HL-60/S4 treated with retinoic acid at 250 ng/mL for 4 days and 3 days (cell line): Measurements from ENCODE around the gene TOLLIP.
"Not testable (repeated sequence)": the region's sequence is repeated elsewhere in the genome, so short reads cannot be mapped to it uniquely, and the experiment has no call there.

Source experiments
- in situ Hi-C: fragments of 300-500 bp; cut with MboI; formaldehyde crosslinking; loops from 2 replicates; pipeline ENCODE4 v1.7.0; 2022; ENCODE audit warnings: low sequenced_read_pairs

The TOLLIP gene

DNA sequence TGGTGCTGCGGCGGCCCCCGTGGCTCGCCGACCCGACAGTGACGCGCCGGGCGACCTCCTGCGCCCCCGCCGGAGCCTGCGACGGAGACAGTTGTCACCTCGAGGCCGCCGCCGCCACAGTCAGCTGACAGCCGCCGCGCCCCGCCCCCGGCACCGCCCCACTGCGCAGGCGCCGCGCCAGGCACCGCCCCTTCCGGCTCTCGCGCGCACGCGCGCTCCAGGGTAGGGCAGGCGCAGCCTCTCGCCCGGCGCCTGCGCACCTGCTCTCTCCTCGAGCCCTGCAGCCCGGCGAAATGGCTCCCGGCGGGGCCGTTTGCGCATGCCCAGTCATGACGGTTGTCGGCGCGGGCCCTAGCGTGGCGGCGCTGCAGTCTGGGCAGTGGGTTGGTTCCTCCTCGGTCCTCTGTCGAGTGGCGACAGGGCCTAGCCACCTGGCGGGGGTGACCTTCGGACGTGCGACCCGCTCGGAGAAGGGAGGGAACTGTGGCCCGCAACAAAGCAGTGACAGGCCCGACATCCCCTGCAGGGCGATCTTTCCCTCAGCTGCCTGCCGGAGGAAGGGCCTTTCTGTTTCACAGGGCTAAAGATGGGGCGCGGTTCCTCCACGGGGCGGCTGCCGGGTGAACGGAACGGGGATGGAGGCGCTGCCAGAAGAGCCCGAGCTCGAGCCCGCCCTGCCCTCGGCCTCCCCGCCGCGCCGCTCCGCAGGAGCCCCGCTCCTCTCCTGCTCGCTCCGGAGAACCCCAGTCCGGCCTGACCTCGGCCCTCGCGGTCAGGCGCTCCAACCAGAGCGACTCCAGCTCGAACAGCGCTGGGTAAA is at the start of gene TOLLIP:
TOLLIP (minus strand) TSS at position 135 of the 820 bp plus-strand sequence; CDS start at position 1, 134 bp downstream.
- in situ Hi-C loops: no loop called here

DNA sequence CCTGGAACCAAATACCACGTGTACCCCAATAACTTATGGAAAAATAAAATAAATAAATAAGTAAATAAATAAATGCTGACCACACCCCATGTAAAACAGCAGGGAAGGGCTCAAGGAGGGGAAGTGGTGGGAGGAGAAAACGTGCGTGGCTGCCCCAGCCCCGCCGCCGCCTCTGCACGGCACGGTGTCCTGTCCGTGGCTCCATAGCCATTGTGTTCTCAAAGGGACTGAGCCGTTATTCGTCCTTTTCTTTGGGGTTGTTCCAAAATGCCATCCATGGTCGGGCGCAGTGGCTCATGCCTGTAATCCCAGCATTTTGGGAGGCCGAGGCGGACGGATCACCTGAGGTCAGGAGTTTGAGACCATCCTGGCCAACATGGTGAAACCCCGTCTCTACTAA is 49.5 kb upstream of the TOLLIP start:
- in situ Hi-C loops: not testable (repeated sequence)

DNA sequence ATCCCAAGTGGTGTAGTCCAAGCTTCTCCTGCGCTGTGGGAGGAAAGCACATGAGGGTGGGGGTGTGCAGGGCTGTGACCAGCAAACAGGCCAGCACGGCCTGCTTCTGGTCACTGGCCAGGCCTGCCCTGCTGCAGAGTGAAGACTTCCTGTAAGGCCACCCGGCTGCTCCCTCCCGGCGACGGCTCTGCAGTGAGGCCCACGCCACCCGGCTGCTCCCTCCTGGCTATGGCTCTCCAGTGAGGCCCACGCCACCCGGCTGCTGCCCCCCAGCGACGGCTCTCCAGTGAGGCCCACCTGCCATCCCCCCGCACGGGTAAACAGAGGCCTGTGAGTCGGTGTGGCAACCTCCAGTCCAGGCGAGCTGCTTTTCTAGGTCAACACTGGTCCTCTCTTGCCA is 48.9 kb upstream of the TOLLIP start:
- in situ Hi-C loops: no loop called here

DNA sequence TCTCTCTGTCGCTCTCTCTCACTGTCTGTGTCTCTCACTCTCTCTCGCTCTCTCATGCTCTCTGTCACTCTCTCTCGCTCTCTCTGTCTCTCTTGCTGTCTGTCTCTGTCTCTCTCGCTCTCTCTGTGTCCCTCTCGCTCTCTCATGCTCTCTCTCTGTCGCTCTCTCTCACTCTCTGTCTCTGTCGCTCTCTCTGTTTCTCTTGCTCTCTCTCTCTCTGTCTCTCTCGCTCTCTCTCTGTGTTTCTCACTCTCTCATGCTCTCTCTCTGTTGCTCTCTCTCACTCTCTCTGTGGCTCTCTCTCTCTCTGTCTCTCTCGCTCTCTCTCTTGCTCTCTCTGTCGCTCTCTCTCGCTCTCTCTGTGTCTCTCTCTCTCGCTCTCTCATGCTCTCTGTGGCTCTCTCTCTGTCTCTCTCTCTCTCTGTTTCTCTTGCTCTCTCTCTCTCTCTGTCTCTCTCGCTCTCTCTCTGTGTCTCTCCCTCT is 47.1 kb upstream of the TOLLIP start:
- in situ Hi-C loops: no loop called here

DNA sequence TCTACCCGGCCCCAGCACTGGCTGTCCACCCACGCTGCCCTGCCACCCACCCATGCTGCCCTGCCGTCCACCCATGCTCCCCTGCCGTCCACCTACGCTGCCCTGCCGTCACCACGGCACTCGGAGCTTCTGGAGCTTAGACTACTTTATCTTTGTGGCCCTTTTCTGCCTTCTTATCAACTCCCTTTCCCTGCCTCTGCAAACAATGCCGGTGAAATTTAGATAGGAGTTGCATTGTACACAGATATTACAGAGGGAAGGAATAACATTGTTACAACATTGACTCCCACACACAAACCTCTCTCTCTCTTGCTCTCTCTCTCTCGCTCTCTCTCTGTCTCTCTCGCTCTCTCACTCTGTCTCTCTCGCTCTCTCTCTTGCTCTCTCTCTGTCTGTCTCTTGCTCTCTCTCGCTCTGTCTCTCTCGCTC is 46.6 kb upstream of the TOLLIP start:
- in situ Hi-C loops: no loop called here

DNA sequence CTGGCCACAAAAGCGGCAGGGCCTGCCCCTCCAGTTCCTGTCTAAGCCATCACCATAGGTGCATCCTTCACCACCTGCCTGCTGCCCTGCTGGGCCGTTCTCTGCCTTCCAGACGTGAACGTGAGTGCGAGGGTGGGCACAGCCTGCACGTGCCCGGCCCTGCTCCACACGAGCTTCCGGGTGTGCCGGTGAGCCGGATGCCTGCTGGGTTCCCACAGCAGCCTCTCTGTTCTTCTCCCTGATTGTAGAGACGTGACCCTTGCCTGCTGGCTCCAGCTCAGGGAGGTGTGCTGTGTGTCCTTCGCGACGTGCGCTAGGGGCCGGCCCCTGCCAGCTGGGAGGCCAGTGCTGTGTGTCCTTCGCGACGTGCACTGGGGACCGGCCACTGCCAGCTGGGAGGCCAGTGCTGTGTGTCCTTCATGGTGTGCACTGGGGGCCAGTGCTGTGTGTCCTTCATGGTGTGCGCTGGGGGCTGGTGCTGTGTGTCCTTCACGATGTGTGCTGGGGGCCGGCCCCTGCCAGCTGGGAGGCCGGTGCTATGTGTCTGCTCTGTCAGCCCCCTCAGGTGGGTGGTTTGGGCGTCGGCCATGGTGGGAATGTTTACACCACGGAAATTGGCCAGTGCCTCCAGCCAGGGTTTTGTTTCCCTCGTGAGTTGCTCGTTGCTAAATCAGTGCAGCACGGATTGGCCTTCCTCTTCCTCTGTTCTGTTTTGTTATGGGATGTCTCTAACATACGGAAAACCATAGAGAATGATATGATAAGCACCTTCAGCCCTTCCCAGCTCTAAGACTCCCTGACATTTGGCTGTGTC is 44.9 kb upstream of the TOLLIP start:
- in situ Hi-C loops: no loop called here

GRCh38 chr11:1353383-1354124 is 44.1 kb upstream of the TOLLIP start:
- in situ Hi-C loops: no loop called here

GRCh38 chr11:1352696-1353382 is 43.4 kb upstream of the TOLLIP start:
- in situ Hi-C loops: no loop called here

DNA sequence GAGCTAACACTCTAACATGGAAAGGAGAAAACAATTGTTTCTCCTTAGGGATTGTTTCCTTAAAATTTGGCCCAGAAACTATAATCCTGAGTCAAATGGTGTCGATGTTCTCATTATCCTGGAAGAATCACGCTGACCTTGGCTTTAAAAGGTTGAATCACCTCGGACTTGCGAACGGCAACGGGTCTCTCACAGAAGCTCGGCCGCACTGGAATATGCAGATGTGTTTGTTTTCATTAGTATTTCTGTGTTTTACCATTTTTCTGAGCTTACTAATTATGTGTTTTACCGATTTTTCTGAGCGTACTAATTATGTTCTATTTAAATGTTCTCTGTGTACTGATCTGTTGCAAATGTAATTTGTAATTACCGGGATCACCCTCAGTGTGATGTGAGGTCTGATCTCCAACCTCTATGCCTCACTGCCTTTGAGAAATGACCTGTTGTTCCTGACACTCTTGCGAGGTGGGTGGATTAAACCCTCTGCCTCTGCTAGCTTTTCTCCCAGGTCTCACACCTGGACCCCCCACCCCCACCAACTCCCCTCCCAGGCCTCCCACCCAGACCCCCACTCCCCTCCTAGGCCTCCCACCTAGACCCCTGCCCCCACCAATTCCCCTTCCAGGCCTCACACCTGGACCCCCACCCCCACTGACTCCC is 42.0 kb upstream of the TOLLIP start:
- in situ Hi-C loops: no loop called here

- in situ Hi-C loops: no loop called here
Measured at GRCh38 chr11:1350086-1350725, 40.8 kb upstream of the TOLLIP start.

GRCh38 chr11:1349327-1350041 is 40.1 kb upstream of the TOLLIP start:
- in situ Hi-C loops: no loop called here

- in situ Hi-C loops: no loop called here
Measured at GRCh38 chr11:1348796-1349326, 39.4 kb upstream of the TOLLIP start.

DNA sequence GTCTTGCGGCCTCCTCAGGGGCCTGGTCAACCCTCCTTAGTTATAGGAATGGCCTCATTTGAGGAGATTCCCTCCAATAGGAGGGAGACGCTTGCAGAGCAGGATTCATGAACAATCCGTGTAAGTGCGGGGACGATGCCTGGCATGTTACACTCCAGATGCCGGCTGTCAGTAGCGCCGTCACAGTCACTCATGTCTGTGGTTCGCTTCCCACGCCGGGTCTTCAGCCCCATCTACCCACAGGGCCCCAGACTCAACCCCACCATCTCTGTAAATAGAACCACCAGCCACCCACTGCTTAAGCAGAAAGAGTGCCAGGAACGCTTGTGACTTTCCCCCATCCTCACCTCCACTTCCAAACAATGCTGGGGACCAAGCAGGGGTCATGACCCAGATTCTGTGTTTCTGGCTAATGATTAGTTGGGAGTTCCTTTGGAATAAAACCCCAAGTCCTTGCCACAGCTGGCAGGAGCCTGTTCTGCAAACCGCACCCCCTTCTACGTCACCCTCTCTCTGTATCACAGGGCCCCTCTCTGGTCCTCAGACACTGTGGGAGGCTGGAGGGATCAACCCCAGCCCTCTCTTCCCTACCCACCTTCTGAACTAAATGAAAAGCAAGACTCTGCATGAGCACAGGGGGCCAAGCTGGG is 38.8 kb upstream of the TOLLIP start:
- in situ Hi-C loops: no loop called here

DNA sequence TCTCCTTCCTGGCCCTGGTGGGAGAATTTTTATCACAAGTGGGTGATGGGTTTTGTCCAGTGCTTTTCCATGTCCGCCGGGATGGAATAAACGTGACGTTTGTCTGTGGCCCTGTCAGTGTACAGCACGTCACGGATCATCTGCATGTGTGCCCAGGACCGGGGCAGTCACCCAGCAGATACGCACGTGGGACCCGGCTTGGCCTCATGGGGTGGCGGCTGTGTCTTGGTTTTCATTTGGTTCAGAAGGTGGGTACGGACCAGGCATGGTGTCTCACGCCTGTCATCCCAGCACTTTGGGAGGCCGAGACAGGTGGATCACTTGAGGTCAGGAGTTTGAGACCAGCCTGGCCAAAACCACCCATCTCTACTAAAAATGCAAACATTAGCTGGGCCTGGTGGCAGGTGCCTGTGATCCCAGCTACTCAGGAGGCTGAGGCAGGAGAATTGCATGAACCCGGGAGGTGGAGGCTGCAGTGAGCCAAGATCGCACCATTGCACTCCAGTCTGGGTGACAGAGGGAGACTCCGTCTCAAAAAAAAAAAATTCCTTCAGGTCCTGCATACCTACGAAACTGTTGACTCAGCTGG is 38.1 kb upstream of the TOLLIP start:
- in situ Hi-C loops: not testable (repeated sequence)

DNA sequence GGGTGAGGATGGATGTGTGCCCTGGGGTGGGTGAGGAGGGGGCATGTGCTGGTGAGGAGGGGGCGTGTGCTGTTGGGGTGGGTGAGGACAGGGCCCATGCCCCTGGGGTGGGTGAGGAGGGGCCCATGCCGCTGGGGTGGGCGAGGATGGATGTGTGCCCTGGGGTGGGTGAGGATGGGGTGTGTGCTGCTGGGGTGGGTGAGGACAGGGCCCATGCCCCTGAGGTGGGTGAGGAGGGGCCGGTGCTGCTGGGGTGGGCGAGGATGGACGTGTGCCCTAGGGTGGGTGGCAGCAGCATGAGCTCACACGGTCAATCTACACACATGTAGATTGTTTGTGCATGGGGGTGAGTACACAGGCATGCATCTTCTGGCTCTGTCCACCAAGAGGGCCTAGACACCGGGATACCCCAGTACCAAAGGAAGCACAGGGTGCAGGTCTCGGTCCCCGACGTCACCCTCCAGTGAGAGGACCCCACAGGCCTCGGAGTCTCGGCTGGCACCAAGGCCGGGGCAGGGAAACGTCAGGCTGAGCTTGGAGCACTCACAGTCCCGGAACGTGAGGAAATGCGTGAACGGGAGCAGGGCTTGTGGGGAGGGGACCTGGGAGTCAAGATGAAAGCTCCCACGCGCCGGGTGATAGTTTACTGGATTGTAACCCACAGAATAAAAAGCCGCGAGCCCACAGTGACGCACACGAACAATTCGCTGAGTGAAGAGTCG is 37.4 kb upstream of the TOLLIP start:
- in situ Hi-C loops: no loop called here

GRCh38 chr11:1345737-1346513 is 36.5 kb upstream of the TOLLIP start:
- in situ Hi-C loops: no loop called here
